Muscle of arm (tissue), 12 donors: ENCODE data around the gene STK17A. TPM values are rescaled to one million over a fixed set of nuclear protein-coding genes. Genes with fewer than 3 reads are reported as not detected.
"Not testable (repeated sequence)": the region's sequence is repeated elsewhere in the genome, so short reads cannot be mapped to it uniquely, and the experiment has no call there.

Experiments
- DNase-seq: peaks from one replicate; pipeline ENCODE4 v3.0.0-alpha.2; 2013
- polyA plus RNA-seq, 12 donors: library from polyadenylated mRNA; unstranded; fragments of 120-200 nt; gene quantifications; one replicate each; pipeline ENCODE4 v1.2.1, GENCODE V29; 2013; ENCODE audit not compliant: insufficient read length in 12 of 12

STK17A gene
- polyA plus RNA-seq, 12 donors = 17.3 to 32.9 (median 25.5) TPM; not detected in 1

GRCh38 chr7:43592326-43592725 lies 9.4 kb downstream of the STK17A start:
- DNase-seq = no peak

GRCh38 chr7:43593010-43593409 lies 10.1 kb downstream of the STK17A start:
- no peak for DNase-seq

- no peak for DNase-seq
These were observed 11.1 kb downstream of the STK17A start for GRCh38 chr7:43594020-43594419.

GRCh38 chr7:43596426-43596825 lies 13.5 kb downstream of the STK17A start:
- not testable (repeated sequence) for DNase-seq

DNA sequence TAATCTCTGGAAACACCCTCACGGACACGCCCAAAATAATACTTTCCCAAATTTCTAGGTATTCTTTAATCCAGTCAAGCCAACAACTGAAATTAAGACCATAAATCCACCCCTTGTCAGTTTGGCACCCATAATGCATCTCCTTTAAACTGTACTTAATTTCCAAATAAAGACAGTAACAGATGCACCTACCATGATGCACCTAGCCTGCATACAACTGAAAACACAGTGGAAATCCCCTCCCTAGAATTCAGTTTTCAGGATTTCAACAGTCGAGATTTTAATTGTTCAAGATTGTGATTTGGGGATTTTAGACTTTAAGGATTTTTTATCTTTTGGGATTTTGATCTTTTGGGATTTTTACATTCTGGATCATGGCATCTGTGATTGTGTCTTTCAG lies 17.1 kb downstream of the STK17A start:
- DNase-seq = no peak

DNA sequence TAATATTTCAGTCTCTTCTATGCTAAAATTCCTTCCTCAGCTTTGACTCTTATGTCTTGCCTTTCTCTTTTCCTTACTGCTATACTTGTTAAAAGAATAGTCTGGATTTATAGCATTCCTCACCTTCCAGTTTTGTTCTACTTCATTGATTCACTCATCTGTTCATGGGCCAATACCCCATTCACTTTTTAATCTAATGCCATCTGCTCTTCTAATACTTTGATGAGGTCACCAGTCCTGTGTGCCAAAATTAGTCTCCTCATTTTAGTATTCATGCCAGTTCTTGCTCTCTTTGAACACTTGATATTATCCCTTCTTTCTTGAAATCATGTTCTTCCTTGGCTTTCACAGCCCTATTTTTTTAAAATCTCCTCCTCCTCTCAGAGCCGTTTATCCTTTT lies 19.3 kb downstream of the STK17A start:
- no peak for DNase-seq

DNA sequence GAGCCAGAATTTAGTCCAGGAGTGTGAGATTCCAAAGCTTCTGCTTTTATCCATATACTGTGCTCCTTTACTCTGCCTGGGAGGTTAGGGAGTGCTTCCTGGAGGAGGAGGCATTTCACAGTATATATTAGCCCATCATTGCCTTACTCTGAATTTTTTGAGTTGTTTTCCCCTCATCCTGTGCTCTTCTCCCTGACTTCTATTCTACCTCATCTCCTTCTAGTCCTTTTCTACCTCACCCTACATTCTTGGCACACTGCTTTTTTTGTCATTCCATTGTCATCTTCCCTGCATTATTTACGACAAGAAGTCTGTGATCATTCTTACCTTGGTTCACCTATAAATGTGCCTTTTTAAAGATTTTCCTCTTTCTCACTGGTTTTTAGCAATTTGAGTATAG lies 21.3 kb downstream of the STK17A start:
- no peak for DNase-seq

- no peak for DNase-seq
These were observed 26.2 kb downstream of the STK17A start for GRCh38 chr7:43609097-43609496.

DNA sequence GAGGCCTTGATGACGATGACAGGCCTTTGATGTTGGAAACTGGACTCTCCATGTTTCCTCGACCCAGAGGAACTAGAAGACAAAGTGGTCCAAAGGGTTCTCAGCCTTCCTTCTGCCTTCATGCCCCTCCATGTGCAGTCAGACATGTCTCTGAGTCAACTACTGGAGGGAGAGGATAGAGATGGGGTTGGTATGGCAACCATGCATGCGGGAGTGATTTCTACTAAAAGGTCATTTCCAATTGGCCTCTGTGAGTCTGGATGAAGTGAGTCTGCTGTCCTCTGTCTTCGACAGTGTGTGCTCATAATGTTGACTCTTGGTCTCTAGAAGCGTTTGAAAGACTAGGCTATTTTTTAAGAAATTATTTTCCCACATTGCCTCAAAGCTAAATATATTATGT lies 29.2 kb downstream of the STK17A start:
- no peak for DNase-seq

DNA sequence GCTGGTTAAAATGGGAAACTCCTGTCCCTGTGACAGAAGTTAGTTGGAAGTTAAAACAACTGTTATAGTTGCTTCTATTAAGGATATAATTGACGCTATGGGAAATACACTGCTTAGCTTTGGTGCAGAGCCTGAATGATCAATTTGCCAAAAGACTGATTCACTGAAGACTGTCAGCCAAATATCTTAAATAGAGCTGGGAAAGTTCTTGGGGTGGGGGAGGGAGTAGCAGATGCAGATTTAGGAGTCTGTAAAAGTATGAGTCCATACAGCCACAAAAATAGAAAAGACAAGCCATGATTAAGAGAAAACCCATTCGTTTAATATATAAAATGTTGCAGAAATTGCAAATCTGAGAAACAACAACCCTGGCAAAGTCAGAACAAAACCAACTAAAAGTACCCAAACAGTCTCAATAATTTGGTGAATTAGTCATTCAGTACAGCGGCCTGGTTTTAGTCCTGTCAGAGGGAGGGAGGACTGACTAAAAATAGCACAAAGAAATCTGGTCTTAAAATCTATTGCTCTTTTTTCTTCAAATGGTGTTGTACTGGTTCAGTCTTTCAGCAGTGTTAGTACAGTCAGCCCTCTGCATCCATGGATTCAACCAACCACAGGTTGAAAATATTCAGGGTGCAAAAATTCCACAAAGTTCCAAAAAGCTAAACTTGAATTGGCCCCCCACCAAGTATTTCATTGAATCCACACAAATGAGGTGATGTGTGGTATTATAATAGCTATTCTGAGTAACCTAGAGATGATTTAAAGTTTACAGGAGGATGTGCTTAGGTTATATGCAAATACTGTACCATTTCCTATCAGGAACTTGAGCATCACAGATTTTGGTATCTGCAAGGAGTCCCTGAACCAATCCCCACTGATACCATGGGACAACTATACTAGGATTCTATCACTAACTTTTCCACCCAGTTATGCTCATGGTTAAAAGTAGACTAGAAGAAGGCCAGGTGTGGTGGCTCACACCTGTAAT lies 30.0 kb downstream of the STK17A start:
- DNase-seq = peak; percentile 75

DNA sequence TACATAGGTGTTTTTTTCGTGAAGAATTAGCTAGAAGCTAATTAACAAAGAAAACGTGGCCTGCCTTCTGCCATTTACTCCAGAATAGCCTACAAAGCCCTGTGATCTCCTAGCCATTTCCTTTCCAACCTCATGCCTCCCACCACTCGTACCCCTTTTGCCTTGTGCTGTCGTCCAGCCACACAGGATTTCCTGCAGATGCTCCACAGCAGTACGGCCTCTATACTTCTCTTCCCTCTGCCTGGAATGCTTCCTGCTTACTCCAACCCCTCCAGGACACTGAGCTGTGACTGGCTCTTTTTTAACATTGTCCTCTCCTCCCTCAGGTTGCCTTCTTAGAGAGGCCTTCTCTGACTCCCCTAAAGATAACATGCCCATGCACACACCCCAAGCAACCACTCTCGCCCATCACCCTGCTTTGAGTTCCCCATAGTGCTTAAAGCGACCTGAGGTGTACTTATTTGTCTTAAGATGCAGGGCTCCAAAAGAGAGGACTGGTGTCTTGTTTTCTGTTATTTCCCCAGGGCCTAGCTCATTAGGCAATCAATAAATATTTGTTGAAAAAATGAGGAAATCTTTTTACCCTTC lies 32.7 kb downstream of the STK17A start:
- DNase-seq = no peak

GRCh38 chr7:43616977-43617376 lies 34.1 kb downstream of the STK17A start:
- DNase-seq = no peak

DNA sequence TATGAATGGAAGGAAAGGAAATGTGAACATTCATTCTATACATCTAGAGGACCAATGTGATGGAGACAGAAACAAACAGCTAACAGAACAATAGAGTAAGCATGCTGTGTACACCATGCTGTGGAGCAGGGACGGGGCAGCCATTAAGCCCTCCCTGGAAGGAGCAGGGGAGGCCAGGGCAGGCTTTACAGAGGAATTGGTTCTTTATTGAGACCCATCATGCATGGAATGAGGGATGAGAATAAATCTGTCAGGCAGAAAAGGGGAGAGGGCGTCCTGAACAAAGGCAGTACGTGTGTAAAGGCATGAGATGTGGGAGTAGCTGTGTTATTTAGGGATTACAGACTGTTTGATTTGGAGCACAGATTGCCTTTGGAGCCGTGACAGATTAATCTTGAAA lies 35.2 kb downstream of the STK17A start:
- no peak for DNase-seq

DNA sequence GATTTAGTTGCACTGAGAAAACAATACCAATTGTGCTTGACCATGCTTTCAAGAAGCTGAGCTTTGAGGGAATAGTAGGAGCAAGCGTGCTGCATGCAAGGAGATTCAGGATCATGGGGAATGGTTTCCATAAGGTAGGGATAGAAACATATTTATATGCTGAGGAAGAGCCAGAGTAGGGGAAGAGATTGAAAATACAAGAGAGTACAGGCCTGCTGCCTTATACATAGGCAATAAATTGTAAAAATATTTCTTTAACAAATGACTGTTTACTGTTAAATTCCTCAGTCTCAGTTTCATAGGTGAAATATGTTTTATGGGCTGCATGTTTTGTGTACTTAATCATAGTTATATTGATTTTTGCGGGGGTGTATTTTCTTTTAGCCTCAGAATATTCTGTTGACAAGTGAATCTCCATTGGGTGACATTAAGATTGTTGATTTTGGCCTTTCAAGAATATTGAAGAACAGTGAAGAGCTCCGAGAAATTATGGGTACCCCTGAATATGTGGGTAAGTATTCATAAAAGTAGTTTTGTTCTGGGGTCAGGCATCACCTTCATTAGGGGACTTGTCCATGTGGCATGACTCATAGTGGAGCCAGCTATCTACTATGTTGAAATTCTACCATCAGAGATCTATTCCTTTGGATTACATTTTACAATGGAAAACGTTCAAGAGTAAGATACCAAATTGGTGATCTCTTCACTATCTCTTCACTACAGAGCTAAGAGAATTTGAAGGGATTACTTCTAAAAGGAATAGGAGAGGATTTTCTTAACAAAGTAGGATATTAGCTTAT lies 36.5 kb downstream of the STK17A start:
- no peak for DNase-seq

GRCh38 chr7:43621729-43622448 lies 39.0 kb downstream of the STK17A start:
- no peak for DNase-seq

DNA sequence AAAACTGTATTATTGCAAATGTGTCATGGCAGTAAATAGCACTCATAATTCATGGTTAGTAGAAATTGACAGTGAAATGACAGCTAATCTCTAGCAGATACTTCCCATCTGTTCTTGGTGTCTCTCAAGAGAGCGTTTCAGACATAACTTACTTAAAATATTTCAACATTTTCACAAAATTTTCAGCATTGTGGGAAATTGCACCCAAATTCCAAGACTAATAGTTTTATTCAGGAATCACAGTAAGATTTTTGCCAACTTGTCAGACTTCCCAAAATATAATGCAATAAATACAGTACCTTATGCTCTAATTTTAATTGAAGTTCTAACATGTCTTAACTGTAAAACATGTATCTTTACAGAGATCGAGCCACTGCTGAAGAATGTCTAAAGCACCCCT lies 41.2 kb downstream of the STK17A start:
- no peak for DNase-seq

DNA sequence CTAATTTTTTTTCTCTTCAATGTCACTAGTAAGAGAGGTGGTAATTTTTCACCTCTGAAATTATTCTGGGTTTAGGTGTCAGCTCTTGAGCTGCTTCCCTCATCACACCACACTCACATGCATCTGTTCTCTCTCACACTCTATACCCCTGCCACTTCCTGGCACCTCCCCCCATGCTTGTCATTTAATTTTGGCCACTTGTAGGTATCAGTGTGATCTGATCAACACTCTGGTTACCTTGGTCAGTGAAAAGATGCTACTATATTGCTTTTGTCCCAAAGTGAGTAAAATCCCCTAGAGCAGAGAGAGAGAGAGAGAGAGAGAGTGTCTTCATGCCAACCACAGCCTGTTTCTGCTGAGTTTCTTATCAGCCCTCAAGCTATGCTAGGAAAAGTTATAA lies 42.5 kb downstream of the STK17A start:
- DNase-seq = no peak

- no peak for DNase-seq
These were observed 43.1 kb downstream of the STK17A start for GRCh38 chr7:43625980-43626379.

GRCh38 chr7:43626695-43627094 lies 43.8 kb downstream of the STK17A start:
- DNase-seq = no peak

GRCh38 chr7:43627798-43628197 lies 44.9 kb downstream of the STK17A start:
- DNase-seq = not testable (repeated sequence)

DNA sequence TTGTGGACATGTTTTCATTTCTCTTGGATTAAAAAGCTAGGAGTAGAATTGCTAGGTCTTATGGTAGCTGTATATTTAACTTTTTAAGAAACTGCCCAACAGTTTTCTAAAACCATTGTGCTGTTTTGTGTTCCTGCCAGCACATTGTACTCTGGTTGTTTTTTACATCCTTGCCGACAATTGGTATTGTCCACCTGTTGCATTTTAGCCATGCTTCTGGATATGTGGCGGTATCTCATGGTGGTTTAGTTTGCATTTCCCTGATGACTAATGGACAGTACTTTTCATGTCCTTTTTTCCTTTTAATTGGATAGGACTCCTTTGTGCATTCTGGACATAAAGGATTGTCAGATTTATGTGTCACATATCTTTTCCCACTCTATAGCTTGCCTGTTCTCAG lies 45.5 kb downstream of the STK17A start:
- DNase-seq = no peak

DNA sequence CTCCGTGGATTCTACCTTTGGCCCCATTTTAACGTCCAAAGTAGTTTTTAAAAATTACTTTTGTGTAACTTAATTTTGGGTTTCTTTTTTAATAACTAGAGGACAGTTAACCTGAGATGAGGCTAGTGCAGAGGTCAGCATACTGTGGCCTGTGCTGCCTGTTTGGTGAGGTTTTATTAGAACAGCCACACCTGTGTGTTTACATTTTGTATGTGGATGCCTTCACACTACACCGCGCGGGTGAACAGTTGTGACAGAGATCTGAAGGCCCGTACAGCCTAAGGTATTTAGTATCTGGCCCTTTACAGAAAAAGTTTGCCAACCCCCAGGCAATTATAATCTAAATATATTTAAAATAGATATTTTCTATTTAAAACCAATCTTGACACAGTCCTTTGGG lies 46.9 kb downstream of the STK17A start:
- no peak for DNase-seq
